HG03575 (cell line): ENCODE measurements around the gene RAI2.
"Not testable (repeated sequence)": the region's sequence is repeated elsewhere in the genome, so short reads cannot be mapped to it uniquely, and the experiment has no call there.

Source experiments
- ATAC-seq: cut with Tn5 transposase; IDR thresholded peaks from one replicate; pipeline ENCODE4 v1.9.1; 2021; ENCODE audit not compliant: unreplicated experiment, insufficient number of reproducible peaks, low FRiP score; ENCODE audit errors: extremely low read depth

The RAI2 gene

DNA sequence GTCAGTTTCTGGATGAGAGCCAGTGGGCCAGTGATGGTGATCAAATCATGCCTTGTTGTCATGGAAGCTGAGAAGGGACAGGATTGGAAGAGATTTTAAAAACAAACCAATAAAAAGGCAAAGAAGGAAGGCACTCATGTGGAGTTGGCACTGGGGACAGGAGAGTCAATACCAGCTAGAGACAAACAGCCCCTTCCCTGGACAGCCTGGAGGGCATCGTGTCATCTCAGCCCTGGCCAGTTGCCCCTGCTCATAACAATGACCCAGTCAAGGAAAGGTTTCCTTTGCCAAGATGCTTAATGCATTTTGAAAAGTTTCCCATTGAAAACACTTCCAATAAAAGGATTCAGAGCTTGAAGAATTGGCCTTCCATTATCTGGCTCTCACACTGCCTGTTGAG is 68.3 kb downstream of the RAI2 start:
- ATAC-seq: no peak

DNA sequence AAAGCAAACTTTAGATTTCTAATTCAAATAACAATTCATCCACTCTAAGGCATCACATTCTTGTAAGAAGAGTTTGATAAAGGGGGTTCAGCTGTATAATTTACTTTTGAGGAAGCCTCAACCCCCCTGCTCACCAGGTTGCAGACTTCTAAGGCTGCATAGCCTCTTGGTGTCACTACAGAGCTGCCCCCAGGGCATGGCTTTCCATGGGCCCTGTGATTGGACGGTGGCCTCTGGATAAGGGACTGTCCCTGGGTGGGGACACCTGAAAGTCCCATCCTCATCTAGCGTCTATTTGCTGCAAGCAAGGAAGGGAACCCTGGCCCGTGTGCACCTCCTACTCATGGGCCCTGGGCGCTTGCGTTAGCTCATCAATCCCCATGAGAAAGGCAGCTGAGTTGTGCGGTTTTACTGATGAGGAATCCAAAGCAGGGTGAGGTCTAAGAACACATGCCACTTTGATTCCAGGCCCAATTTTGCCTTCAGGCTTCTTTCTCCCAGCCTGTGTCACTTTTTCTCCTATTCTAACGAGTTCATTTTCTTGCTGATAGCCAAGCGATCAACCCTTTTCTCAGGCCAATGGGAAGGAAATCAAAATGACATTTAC is 72.0 kb downstream of the RAI2 start:
- ATAC-seq: no peak

DNA sequence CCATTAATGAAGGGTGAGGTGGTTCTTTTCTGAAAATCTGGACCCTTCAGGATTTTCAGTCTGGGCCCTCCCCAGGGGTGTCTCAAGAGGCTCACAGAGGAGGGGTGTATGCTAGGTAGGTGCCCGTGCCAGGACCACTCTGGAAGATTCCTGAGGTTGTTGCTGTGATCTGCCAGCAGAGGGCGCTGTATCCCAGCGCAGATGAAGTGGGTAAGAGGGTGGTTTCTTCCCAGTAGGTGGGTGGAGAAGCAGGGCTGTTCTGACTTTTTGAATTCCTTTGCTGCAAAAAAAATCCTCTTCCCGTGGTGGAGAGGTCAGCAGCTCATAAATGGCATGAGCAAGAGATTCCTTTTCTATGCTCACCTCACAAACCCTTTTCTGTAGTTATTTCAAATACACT is 72.7 kb downstream of the RAI2 start:
- no peak for ATAC-seq

DNA sequence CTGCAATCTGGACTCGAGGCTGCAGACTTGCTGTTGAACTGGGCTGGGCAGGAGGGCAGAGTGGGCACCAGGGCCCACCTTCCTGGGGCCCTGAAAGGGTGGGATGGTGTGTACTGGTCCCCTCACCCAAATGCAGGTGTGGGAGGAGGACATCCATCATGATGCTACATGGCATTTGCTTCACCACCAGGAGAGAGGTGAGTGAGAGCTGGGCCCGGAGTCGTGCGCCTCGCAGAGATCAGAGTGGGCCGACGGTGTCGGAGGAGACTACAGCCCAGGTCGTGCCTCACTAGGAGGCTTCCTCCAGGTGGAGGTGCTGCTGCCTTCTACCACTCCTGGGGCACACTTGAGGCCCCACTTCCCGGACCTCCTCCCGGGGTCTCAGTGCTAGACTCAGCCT is 73.5 kb downstream of the RAI2 start:
- no peak for ATAC-seq

DNA sequence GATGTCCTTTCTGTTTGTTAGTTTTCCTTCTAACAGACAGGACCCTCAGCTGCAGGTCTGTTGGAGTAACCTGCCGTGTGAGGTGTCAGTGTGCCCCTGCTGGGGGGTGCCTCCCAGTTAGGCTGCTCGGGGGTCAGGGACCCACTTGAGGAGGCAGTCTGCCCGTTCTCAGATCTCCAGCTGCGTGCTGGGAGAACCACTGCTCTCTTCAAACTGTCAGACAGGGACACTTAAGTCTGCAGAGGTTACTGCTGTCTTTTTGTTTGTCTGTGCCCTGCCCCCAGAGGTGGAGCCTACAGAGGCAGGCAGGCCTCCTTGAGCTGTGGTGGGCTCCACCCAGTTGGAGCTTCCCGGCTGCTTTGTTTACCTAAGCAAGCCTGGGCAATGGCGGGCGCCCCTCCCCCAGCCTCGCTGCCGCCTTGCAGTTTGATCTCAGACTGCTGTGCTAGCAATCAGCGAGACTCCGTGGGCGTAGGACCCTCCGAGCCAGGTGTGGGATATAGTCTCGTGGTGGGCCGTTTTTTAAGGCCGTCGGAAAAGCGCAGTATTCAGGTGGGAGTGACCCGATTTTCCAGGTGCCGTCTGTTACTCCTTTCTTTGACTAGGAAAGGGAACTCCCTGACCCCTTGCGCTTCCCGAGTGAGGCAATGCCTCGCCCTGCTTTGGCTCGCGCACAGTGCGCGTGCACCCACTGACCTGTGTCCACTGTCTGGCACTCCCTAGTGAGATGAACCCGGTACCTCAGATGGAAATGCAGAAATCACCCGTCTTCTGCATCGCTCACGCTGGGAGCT is 74.3 kb downstream of the RAI2 start:
- not testable (repeated sequence) for ATAC-seq

DNA sequence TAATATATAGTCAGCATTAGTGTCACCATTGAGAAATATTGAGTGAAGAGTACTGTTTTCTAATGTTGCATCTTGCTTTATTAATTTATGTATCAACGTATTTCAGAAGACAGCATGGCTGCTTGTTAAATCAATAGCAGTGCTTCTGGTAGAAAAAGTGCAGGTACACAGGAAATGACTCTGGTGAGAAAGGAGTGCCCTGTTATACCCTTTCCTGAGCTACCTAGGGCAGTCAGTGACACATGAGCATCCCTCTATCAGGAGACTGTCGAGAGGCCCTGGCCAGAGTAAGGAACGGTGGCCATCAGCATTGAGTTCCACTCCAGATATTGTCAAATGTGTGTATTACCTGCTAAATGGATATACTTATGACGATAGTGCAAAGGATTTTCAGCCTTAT is 81.7 kb downstream of the RAI2 start:
- no peak for ATAC-seq

DNA sequence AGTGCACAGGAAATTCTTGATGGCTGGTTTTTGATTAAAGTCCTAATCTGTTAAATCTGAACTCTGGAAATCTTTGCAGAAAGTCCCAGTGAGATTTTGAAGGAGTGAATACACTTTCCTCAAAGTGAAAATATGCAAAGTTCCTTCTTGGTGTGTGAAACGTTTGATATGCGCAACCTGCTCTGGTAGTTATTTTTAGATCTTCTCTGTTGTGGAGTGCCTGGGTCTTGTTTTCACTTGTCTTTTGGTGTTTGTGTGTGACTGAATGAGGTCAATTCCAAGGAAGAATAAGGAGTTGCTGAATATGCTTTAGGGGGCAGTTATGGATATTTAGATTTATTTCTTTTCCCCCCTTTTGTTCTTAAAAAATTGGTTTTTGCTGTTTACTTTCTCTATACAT is 82.1 kb downstream of the RAI2 start:
- ATAC-seq: no peak

DNA sequence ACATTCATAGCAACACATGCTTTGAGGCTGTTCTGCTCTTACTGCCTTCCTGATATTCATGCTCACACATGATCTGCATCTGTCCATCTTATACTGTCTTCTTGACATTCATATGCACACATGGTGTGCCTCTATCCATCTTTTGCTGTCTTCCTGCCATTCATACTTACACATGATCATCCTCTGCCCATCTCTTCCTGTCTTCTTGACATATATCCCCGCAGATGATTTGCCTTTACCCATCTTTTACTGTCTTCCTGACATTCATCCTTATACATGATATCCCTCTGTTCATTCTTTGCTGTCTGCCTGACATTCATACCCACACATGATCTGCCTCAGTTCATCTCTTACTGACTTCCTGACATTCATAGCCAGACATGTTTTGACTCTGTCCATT is 87.0 kb downstream of the RAI2 start:
- ATAC-seq: no peak

DNA sequence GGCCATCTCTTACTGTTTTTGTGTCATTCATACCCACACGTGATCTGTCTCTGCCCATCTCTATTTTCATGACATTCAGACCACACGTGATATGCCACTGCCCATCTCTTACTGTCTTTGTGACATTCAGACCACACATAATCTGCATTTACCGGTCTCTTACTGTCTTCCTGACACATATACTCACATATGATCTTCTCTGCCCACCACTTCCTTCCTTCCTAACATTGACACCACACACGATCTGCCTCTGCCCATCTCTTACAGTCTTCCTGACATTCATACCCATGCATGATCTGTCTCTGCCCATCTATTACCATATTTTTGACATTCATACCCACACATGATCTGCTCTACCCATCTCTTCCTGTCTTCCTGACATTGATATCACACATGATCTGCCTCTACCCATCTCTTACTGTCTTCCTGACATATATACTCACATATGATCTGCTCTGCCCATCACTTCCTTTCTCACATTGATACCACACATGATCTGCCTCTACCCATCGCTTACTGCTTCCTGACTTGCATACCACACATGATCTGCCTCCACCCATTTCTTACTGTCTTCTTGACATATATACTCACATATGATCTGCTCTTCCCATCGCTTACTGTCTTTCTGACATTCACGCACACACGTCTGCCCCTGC is 87.7 kb downstream of the RAI2 start:
- no peak for ATAC-seq

DNA sequence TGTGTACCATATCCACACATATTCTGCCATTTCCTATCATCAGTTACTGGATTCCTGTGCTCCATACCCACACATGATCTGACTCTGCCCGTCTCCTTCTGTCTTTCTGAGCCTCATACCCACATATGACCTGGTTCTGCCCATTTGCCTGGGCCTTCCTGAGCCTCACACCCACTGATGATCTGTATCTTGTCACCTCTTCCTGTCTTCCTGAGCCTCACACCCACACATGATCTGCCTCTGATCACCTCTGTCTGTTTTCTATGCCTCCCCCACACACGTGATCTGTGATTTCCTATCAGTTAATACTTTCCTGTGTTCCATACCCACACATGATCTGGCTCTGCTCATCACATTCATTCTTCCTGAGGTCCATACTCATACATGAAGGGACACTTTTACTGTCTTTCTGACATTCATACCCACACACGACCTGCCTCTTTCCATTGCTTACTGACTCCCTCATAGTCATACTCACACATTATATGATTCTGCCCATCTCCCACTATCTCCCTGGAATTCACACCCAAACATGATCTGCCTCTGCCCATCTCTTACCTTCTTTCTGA is 91.3 kb downstream of the RAI2 start:
- no peak for ATAC-seq

DNA sequence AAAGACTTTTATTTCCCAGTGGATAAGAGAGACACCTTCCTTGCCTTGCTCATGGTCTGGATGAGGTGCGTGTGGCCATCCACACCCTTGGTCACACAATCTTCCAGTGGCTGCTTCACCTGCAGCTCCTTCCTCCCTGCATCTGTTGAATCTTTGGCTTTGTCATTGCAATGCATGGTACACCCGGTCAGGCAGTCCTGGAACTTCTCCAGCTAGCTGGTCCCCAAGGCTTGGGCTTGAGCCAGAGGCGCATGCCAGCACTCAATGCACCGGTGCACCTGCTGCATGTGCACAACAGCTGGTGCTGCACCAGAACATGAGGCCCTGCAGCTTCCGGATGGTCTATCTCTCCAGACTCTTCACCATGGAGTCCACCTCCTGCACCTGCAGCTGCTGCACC is 92.1 kb downstream of the RAI2 start:
- ATAC-seq: no peak

DNA sequence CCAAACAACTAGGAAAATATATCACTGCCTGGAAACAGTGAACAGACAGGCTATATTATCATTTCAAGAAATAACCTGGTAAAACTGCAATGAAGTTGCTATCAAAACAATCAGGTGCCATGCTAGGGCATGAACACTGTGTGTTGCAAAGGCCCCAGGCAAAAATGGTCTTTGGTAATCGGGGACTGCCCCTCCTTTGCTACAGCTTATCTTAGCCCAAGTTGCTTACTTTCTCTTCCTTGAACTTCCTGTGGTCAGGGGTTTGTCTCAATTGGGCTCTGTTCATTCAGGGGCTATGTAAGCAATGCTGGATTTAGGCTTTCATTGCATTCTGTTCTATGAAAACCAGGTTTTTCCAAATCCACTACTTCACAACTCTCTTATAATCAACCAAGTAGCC is 93.4 kb downstream of the RAI2 start:
- ATAC-seq: no peak

DNA sequence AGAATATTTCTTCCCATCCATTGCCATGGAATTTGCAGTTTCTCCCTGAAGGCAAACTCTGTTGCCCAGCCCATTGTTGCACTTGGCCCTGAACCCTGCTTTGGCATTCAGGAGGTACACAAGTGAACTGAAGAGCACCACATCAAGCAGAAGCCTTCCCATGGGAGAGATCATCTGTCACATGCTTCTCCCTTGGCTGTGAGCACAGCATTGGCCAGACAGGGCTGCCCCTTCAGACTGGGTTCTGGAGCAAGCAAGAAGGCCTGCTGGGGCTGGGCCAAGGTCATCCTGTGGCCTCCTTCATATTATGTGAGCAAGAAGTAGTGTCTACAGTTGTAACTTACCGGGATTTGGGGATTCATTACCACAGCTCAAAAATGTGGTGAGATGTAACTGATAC is 101.1 kb downstream of the RAI2 start:
- ATAC-seq: no peak

DNA sequence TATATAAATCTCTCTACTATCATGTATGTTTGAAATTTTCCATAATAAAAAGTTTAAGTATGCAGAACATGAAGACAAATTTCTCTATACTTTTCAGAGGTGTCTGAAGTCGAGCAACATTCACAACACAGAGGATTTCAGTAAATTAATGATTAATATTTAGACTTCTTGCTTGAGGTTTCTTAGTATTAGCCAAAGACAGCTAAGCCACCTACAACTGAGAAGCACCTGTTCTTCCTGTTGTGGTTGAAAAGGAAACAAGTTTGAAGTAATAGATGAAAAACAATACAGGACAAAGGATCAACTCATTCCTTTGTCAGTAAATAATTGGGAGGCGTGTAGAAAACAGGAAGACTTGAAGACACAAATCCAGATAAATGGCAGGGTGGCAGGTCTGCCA is 102.7 kb downstream of the RAI2 start:
- ATAC-seq: no peak

DNA sequence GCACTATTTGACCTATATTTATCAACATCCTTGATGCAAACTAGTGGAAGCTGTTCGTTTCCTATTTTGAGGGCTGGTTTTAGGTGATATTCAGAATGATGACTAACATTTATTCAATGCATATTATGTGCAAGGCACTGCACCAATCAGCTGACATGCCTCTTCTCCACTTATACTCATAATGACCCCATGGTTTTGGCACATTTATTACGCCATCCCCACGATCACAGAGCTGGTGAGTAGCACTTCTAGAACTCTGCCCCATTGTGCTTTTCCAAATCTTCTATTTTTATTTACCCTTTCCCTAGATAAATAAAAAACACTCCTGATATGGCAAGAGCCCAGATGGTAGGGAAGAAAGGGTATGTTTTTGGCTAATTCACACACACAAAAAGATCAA is 110.7 kb downstream of the RAI2 start:
- ATAC-seq: no peak
